ENCODE data around the gene BIN1.

- TF ChIP-seq CTCF (IDR thresholded peaks at IDR 0.05; ENCODE audit: poor library complexity, severe bottlenecking) (no peak), RAD21 (conservative IDR thresholded peaks at IDR 0.05) (no peak), POLR2AphosphoS5 (IDR thresholded peaks at IDR 0.05) (no peak), EP300 (conservative IDR thresholded peaks at IDR 0.05; ENCODE audit: poor library complexity, severe bottlenecking) (no peak), EZH2 (IDR thresholded peaks at IDR 0.05; ENCODE audit: borderline replicate concordance, insufficient read depth, low read length, poor library complexity, severe bottlenecking) (no peak), SMC3 (conservative IDR thresholded peaks at IDR 0.05; ENCODE audit: poor library complexity) (no peak), REST (IDR thresholded peaks at IDR 0.05; ENCODE audit: borderline replicate concordance) (no peak)
Observed at GRCh38 chr2:127095367-127095641, 11.7 kb downstream of the BIN1 start.
